CD14-positive monocyte (primary cell): ENCODE results near the gene KIF26B. TPM values are rescaled to one million over a fixed set of nuclear protein-coding genes. Genes with fewer than 3 reads are reported as not detected.
"Not testable (repeated sequence)": the region's sequence is repeated elsewhere in the genome, so short reads cannot be mapped to it uniquely, and the experiment has no call there.

Source experiments
- DNase-seq, 3 donors: peaks; one replicate each; pipeline ENCODE4 v3.0.0-alpha.2; 2011 to 2022
- H2AFZ ChIP-seq: 2 replicates; pipeline ENCODE4 v1.6.0; 2012; ENCODE audit warnings: mild to moderate bottlenecking, low read depth, low read length, inconsistent platforms; ENCODE audit not compliant: insufficient read depth, poor library complexity, severe bottlenecking
- H3K27ac ChIP-seq, 2 donors: 1 replicate in 1 of 2; 2 replicates in 1 of 2; pipeline ENCODE4 v1.5.1; 2012 to 2013; ENCODE audit warnings: low read length in 2 of 2, control low read depth in 1 of 2, inconsistent platforms in 1 of 2, low read depth in 1 of 2, mild to moderate bottlenecking in 1 of 2
- H3K27me3 ChIP-seq, 2 donors: one replicate each; pipeline versions ENCODE4 v1.6.0 to v1.6.1; 2011 to 2013; ENCODE audit warnings: low read length in 2 of 2; ENCODE audit not compliant: control insufficient read depth in 2 of 2, insufficient read depth in 2 of 2
- H3K36me3 ChIP-seq, 2 donors: replicated peaks in 1 of 2; 1 replicate in 1 of 2; 2 replicates in 1 of 2; pipeline versions ENCODE4 v1.5.1 to v1.6.1; 2012 to 2013; ENCODE audit warnings: low read length in 2 of 2, control low read depth in 1 of 2, inconsistent platforms in 1 of 2, mild to moderate bottlenecking in 1 of 2; ENCODE audit not compliant: insufficient read depth in 2 of 2, control insufficient read depth in 1 of 2
- H3K4me1 ChIP-seq, 2 donors: 1 replicate in 1 of 2; 2 replicates in 1 of 2; pipeline versions ENCODE4 v1.5.1 to v1.6.1; 2012 to 2013; ENCODE audit warnings: low read length in 2 of 2, control low read depth in 1 of 2, inconsistent platforms in 1 of 2, mild to moderate bottlenecking in 1 of 2, moderate library complexity in 1 of 2; ENCODE audit not compliant: insufficient read depth in 2 of 2, control insufficient read depth in 1 of 2
- H3K4me2 ChIP-seq: replicated peaks from 2 replicates; pipeline ENCODE3; 2012; ENCODE audit warnings: low read length, moderate library complexity, mild to moderate bottlenecking; ENCODE audit not compliant: poor library complexity, severe bottlenecking; ENCODE audit errors: extremely low read depth
- H3K4me3 ChIP-seq, 3 experiments: fragments of 200-600 bp in 1 of 3; sonication (generic) in 1 of 3; replicated peaks in 1 of 3; 1 replicate in 2 of 3; 2 replicates in 1 of 3; pipeline ENCODE4 v1.5.1; 2011 to 2013; ENCODE audit warnings: low read length in 3 of 3, mild to moderate bottlenecking in 3 of 3, control low read depth in 2 of 3, low read depth in 2 of 3, inconsistent platforms in 1 of 3, moderate library complexity in 1 of 3
- H3K79me2 ChIP-seq: 2 replicates; pipeline ENCODE4 v1.6.0; 2012; ENCODE audit warnings: mild to moderate bottlenecking, control low read depth, inconsistent platforms, low read length, moderate library complexity; ENCODE audit not compliant: insufficient read depth
- H3K9ac ChIP-seq: 2 replicates; pipeline ENCODE4 v1.6.0; 2017; ENCODE audit warnings: low read length, mild to moderate bottlenecking; ENCODE audit not compliant: insufficient read depth, poor library complexity, severe bottlenecking
- H3K9me3 ChIP-seq, 2 donors: replicated peaks in 1 of 2; 1 replicate in 1 of 2; 2 replicates in 1 of 2; pipeline versions ENCODE4 v1.5.1 to v1.6.1; 2012 to 2013; ENCODE audit warnings: low read length in 2 of 2, control low read depth in 1 of 2; ENCODE audit not compliant: control insufficient read depth in 1 of 2, insufficient read depth in 1 of 2
- H4K20me1 ChIP-seq: 2 replicates; pipeline ENCODE4 v1.6.0; 2012; ENCODE audit warnings: mild to moderate bottlenecking, low read length, control low read depth, moderate library complexity; ENCODE audit not compliant: insufficient read depth
- H3K27ac Mint-ChIP-seq, 7 donors: one replicate each; pipeline ENCODE4 v1.8.0; 2020; ENCODE audit warnings: mild to moderate bottlenecking in 7 of 7, mixed read lengths in 7 of 7, moderate library complexity in 6 of 7, inconsistent platforms in 2 of 7
- H3K27me3 Mint-ChIP-seq, 3 donors: one replicate each; pipeline ENCODE4 v1.8.0; 2021 to 2022; ENCODE audit warnings: low read depth in 3 of 3, mild to moderate bottlenecking in 3 of 3, mixed read lengths in 3 of 3, moderate library complexity in 3 of 3, inconsistent platforms in 1 of 3
- H3K36me3 Mint-ChIP-seq, 2 donors: one replicate each; pipeline ENCODE4 v1.8.0; 2020; ENCODE audit warnings: mixed read lengths in 2 of 2, inconsistent platforms in 1 of 2, mild to moderate bottlenecking in 1 of 2
- H3K4me1 Mint-ChIP-seq: one replicate; pipeline ENCODE4 v1.8.0; 2020; ENCODE audit warnings: mild to moderate bottlenecking, mixed read lengths
- H3K4me3 Mint-ChIP-seq, 2 donors: one replicate each; pipeline ENCODE4 v1.8.0; 2020; ENCODE audit warnings: mild to moderate bottlenecking in 2 of 2, mixed read lengths in 2 of 2, moderate library complexity in 1 of 2
- H3K9me3 Mint-ChIP-seq, 7 donors: one replicate each; pipeline ENCODE4 v1.8.0; 2020 to 2022; ENCODE audit warnings: mixed read lengths in 7 of 7, mild to moderate bottlenecking in 6 of 7, moderate library complexity in 6 of 7, inconsistent platforms in 2 of 7
- CTCF ChIP-seq: fragments of 200-600 bp; IDR thresholded peaks from one replicate; pipeline ENCODE4 v1.8.0; 2022; ENCODE audit warnings: antibody characterized with exemption, mild to moderate bottlenecking
- WGBS: methylation state at CpG from one replicate; pipeline ENCODE4 v1.1.5; 2013; ENCODE audit warnings: missing lambda C conversion rate; ENCODE audit not compliant: insufficient coverage; 5-methylcytosine and 5-hydroxymethylcytosine counted together
- intact Hi-C, 2 donors: fragments of 100-400 bp; cut with micrococcal nuclease; formaldehyde crosslinking; loops; one replicate each; pipeline versions ENCODE4 v1.15.0 to v1.15.1; 2023
- polyA plus RNA-seq, 3 donors: library from polyadenylated mRNA; depleted of rRNA in 1 of 3; unstranded in 2 of 3; stranded (reverse) in 1 of 3; fragments of 300-500 nt in 2 of 3; fragments of >200 nt in 1 of 3; fragmentation: Illumina TruSeq in 2 of 3; gene quantifications; 1 replicate in 2 of 3; 2 replicates in 1 of 3; pipeline ENCODE4 v1.2.3, GENCODE V29; 2012 to 2021

KIF26B gene
- polyA plus RNA-seq, 3 donors: 0.01 to 0.05 TPM; not detected in 1

GRCh38 chr1:245730801-245731200 lies 576.0 kb downstream of the KIF26B start:
- Mint-ChIP-seq H3K27me3 (peaks cover 2 to 4% (median 3%) of the 10 kb centered on the region in 3 donors), H3K4me1 (no peaks in the 10 kb centered on the region), H3K4me3 (no peak overlapping the region), H3K9me3 (peaks cover 11 to 39% (median 22%) of the 10 kb centered on the region in 7 donors), H3K27ac (no peak overlapping the region), H3K36me3 (no peaks in the 10 kb centered on the region)
- no peak overlapping the region for H3K27ac ChIP-seq
- H2AFZ ChIP-seq: no peak overlapping the region
- intact Hi-C loops: no loop called here
- no peaks in the 10 kb centered on the region for H3K79me2 ChIP-seq
- no peak overlapping the region for H3K9ac ChIP-seq
- H3K9me3 ChIP-seq: no peaks in the 10 kb centered on the region
- no peaks in the 10 kb centered on the region for H3K4me1 ChIP-seq
- H3K4me3 ChIP-seq: no peak overlapping the region
- no peak overlapping the region for H3K4me2 ChIP-seq
- H3K27me3 ChIP-seq: no peaks in the 10 kb centered on the region
- H3K36me3 ChIP-seq: no peaks in the 10 kb centered on the region
- H4K20me1 ChIP-seq: no peaks in the 10 kb centered on the region
- TF ChIP-seq CTCF: no peak
- 100% methylated on average over 2 of the region's 2 CpGs for WGBS
- no peak for DNase-seq

GRCh38 chr1:245740336-245740735 lies 585.6 kb downstream of the KIF26B start:
- H3K36me3 ChIP-seq, H3K36me3 Mint-ChIP-seq, H3K4me1 ChIP-seq, H4K20me1 ChIP-seq, H2AFZ ChIP-seq, H3K4me1 Mint-ChIP-seq, H3K4me3 ChIP-seq, H3K27ac Mint-ChIP-seq, intact Hi-C loops, H3K27me3 Mint-ChIP-seq, H3K4me2 ChIP-seq, H3K9me3 ChIP-seq, H3K27me3 ChIP-seq, DNase-seq, H3K4me3 Mint-ChIP-seq, H3K9ac ChIP-seq, H3K27ac ChIP-seq, H3K79me2 ChIP-seq, H3K9me3 Mint-ChIP-seq: not testable (repeated sequence)
- no CpG with 5 or more reads among the region's 1 CpG for WGBS
